ENCODE data around the gene PAK4. TPM values are rescaled to one million over a fixed set of nuclear protein-coding genes. Genes with fewer than 3 reads are reported as not detected.
"Not testable (repeated sequence)": the region's sequence is repeated elsewhere in the genome, so short reads cannot be mapped to it uniquely, and the experiment has no call there.

The PAK4 gene
- polyA plus RNA-seq, 1 of the 3 experiments (the other 2 are of a cell fraction) = 36.4 TPM

DNA sequence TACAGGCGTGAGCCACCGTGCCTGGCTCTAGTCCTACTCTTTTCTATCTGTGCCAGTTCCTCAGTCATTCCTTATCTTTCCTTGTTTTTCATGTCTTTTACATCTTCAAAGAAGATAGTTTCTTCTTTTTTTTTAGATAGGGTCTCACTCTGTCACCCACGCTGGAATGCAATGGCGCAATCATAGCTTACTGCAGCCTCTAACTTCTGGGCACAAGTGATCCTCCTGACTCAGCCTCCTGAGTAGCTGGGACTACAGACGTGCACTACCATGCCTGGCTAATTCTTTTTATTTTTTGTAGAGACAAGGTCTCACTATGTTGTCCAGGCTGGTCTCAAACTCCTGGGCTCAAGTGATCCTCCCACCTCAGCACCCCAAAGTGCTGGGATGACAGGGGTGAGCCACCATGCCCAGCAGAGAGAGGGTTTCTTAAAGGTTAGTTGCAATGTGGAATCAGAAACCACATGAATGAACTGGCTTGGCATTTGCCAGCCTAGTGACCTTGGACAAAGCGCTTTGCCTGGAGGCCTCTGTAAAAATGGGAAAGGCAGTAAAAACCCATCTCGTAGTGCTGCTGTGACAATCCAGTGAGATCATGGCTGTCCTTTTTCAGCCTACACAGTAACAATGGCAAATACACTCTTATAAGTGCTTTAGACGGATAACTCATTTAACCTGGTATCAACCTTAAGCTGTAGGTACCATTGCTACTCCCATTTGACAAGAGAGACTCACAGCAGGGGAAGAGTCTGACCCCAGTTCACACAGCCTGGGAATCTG, 37.5 kb upstream of the PAK4 start:
- Histone ChIP-seq H3K4me1 (ENCODE audit: control insufficient read depth in 1 of 2, insufficient read depth in 2 of 2, low read depth in 1 of 2, low read length in 1 of 2) (peaks cover 0 to 7% of the 10 kb centered on the region in 2 experiments; a peak in 1 of 4 replicates), H3K9me3 (no peaks in the 10 kb centered on the region), H3K27ac (ENCODE audit: low read depth in 2 of 2, low read length in 1 of 2) (no peak overlapping the region), H3K4me3 (ENCODE audit: low read depth in 2 of 2, low read length in 1 of 2) (no peak overlapping the region), H2AFZ (ENCODE audit: low read depth) (no peak overlapping the region), H3K9ac (no peak overlapping the region), H4K20me1 (ENCODE audit: insufficient read depth) (no peaks in the 10 kb centered on the region), H3K4me2 (no peak overlapping the region), H3K79me2 (ENCODE audit: insufficient read depth) (no peaks in the 10 kb centered on the region), H3K27me3 (ENCODE audit: insufficient read depth) (no peaks in the 10 kb centered on the region), H3F3A (replicated peaks; ENCODE audit: insufficient read depth) (no peaks in the 10 kb centered on the region), H3K9me2 (no peaks in the 10 kb centered on the region), H3K36me3 (replicated peaks in 1 of 2; ENCODE audit: control insufficient read depth in 1 of 2, insufficient read depth in 2 of 2, low read length in 1 of 2) (no peaks in the 10 kb centered on the region)
- ChIA-PET CTCF (interaction anchor here (0.6 to 1.9 kb wide), 3 partner anchors 22 to 36 kb away, joined by 3 to 7 read pairs (median 5); no protein-coding TSS in a partner anchor), POLR2A (interaction anchor here (0.7 kb wide), 1 partner anchor 49 kb away, joined by 3 read pairs; no protein-coding TSS in a partner anchor)
- 80% methylated on average over 8 of the region's 8 CpGs for WGBS (ENCODE audit: low lambda C conversion rate)
- TF ChIP-seq FOXJ3 (CRISPR knock-in tag; IDR thresholded peaks at IDR 0.05) = no peak
- TF ChIP-seq TCF12 (IDR thresholded peaks at IDR 0.05) = no peak
- TF ChIP-seq, protein P1, sequence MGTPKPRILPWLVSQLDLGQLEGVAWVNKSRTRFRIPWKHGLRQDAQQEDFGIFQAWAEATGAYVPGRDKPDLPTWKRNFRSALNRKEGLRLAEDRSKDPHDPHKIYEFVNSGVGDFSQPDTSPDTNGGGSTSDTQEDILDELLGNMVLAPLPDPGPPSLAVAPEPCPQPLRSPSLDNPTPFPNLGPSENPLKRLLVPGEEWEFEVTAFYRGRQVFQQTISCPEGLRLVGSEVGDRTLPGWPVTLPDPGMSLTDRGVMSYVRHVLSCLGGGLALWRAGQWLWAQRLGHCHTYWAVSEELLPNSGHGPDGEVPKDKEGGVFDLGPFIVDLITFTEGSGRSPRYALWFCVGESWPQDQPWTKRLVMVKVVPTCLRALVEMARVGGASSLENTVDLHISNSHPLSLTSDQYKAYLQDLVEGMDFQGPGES (IDR thresholded peaks at IDR 0.05; ENCODE audit: low read depth, low read length) = no peak
- no peak for TF ChIP-seq TAF1 (IDR thresholded peaks at IDR 0.05; ENCODE audit: borderline replicate concordance, low read depth, low read length)
- TF ChIP-seq, protein P2, sequence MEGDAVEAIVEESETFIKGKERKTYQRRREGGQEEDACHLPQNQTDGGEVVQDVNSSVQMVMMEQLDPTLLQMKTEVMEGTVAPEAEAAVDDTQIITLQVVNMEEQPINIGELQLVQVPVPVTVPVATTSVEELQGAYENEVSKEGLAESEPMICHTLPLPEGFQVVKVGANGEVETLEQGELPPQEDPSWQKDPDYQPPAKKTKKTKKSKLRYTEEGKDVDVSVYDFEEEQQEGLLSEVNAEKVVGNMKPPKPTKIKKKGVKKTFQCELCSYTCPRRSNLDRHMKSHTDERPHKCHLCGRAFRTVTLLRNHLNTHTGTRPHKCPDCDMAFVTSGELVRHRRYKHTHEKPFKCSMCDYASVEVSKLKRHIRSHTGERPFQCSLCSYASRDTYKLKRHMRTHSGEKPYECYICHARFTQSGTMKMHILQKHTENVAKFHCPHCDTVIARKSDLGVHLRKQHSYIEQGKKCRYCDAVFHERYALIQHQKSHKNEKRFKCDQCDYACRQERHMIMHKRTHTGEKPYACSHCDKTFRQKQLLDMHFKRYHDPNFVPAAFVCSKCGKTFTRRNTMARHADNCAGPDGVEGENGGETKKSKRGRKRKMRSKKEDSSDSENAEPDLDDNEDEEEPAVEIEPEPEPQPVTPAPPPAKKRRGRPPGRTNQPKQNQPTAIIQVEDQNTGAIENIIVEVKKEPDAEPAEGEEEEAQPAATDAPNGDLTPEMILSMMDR (IDR thresholded peaks at IDR 0.05) = no peak
- TF ChIP-seq MXI1 (IDR thresholded peaks at IDR 0.05; ENCODE audit: low read depth, low read length) = no peak
- TF ChIP-seq, protein P3, sequence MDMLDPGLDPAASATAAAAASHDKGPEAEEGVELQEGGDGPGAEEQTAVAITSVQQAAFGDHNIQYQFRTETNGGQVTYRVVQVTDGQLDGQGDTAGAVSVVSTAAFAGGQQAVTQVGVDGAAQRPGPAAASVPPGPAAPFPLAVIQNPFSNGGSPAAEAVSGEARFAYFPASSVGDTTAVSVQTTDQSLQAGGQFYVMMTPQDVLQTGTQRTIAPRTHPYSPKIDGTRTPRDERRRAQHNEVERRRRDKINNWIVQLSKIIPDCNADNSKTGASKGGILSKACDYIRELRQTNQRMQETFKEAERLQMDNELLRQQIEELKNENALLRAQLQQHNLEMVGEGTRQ (IDR thresholded peaks at IDR 0.05; ENCODE audit: borderline replicate concordance, low read depth, low read length) = no peak
- TF ChIP-seq, protein P4, sequence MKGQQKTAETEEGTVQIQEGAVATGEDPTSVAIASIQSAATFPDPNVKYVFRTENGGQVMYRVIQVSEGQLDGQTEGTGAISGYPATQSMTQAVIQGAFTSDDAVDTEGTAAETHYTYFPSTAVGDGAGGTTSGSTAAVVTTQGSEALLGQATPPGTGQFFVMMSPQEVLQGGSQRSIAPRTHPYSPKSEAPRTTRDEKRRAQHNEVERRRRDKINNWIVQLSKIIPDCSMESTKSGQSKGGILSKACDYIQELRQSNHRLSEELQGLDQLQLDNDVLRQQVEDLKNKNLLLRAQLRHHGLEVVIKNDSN (IDR thresholded peaks at IDR 0.05; ENCODE audit: borderline replicate concordance, low read depth) = no peak
- no peak for TF ChIP-seq NFIC (IDR thresholded peaks at IDR 0.05; ENCODE audit: borderline replicate concordance)
- TF ChIP-seq, protein P5, sequence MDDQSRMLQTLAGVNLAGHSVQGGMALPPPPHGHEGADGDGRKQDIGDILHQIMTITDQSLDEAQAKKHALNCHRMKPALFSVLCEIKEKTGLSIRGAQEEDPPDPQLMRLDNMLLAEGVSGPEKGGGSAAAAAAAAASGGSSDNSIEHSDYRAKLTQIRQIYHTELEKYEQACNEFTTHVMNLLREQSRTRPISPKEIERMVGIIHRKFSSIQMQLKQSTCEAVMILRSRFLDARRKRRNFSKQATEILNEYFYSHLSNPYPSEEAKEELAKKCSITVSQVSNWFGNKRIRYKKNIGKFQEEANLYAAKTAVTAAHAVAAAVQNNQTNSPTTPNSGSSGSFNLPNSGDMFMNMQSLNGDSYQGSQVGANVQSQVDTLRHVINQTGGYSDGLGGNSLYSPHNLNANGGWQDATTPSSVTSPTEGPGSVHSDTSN (IDR thresholded peaks at IDR 0.05) = no peak
- no peak for TF ChIP-seq YY1 (IDR thresholded peaks at IDR 0.05; ENCODE audit: low read depth)
- no peak for DNase-seq

DNA sequence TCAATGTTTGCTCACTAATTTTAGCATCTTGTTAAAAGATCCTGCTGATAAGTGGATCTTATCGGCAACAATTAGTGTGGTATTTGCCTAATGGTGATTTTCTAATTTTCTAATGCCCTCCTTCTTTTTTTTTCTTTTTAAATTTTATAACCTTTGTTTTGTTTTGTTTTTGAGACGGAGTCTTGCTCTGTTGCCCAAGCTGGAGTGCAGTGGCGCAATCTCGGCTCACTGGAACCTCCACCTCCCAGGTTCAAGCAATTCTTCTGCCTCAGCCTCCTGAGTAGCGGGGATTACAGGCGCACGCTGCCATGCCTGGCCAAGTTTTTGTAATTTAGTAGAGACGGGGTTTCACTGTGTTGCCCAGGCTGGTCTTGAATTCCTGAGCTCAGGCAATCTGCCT, 35.6 kb upstream of the PAK4 start:
- H2AFZ ChIP-seq (ENCODE audit: low read depth) = 0 out of 2 replicates have a peak overlapping the region, but pooled peaks have one; percentile 29
- POLR2A ChIA-PET; H3K36me3 ChIP-seq (replicated peaks in 1 of 2; ENCODE audit: control insufficient read depth in 1 of 2, insufficient read depth in 2 of 2, low read length in 1 of 2); H3K9me2 ChIP-seq; H3K27me3 ChIP-seq (ENCODE audit: insufficient read depth); H3K4me3 ChIP-seq (ENCODE audit: low read depth in 2 of 2, low read length in 1 of 2); H3K79me2 ChIP-seq (ENCODE audit: insufficient read depth); DNase-seq; H3K4me1 ChIP-seq (ENCODE audit: control insufficient read depth in 1 of 2, insufficient read depth in 2 of 2, low read depth in 1 of 2, low read length in 1 of 2); H3K9ac ChIP-seq; H4K20me1 ChIP-seq (ENCODE audit: insufficient read depth); H3F3A ChIP-seq (replicated peaks; ENCODE audit: insufficient read depth); H3K4me2 ChIP-seq; H3K9me3 ChIP-seq; H3K27ac ChIP-seq (ENCODE audit: low read depth in 2 of 2, low read length in 1 of 2): not testable (repeated sequence)
- CTCF ChIA-PET = interaction anchor here (0.6 to 1.9 kb wide), 3 partner anchors 12 to 39 kb away, joined by 3 to 5 read pairs (median 3); no protein-coding TSS in a partner anchor
- WGBS (ENCODE audit: low lambda C conversion rate) = 58% methylated on average over 8 of the region's 8 CpGs
